GM12865 (cell line): ENCODE data around the gene SDSL.
A peak's percentile ranks its signal among the peaks of the same experiment; 100 is the strongest.

Experiments
- DNase-seq: peaks from one replicate; pipeline ENCODE4 v3.0.0; 2010; ENCODE audit warnings: low read depth
- H3K4me3 ChIP-seq: 2 replicates; pipeline ENCODE4 v1.5.1; 2011; ENCODE audit warnings: mild to moderate bottlenecking, low read depth, low read length, control low read depth
- TF ChIP-seq, protein P1 (sequence below): IDR thresholded peaks from 2 replicates; pipeline ENCODE4 v1.5.1; 2011; ENCODE audit warnings: low read length, control low read depth, low read depth, inconsistent platforms; ENCODE audit not compliant: insufficient read depth; ENCODE audit errors: missing control alignments

SDSL gene

DNA sequence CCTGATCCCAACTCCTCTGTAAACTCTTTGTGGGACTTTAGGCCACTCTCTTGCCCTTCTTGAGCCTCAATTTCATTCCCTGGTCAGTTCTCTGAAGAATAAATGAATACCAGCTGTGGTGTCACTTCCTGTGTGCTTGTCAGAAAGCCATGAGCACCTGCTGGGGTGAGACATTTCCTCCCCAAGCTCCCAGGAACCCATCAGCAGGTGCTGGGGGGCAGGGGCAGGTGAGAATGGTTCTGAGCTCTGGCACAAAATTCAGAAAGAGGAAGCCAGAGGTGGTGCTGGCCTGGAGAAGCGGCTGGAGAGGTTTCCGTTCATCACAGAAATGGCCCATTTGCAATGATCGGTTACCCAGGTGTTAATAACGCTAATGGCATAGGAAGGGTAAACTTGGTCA is 34.6 kb downstream of the SDSL start:
- no peak for DNase-seq
- H3K4me3 ChIP-seq: no peak overlapping the region
- TF ChIP-seq, protein P1, sequence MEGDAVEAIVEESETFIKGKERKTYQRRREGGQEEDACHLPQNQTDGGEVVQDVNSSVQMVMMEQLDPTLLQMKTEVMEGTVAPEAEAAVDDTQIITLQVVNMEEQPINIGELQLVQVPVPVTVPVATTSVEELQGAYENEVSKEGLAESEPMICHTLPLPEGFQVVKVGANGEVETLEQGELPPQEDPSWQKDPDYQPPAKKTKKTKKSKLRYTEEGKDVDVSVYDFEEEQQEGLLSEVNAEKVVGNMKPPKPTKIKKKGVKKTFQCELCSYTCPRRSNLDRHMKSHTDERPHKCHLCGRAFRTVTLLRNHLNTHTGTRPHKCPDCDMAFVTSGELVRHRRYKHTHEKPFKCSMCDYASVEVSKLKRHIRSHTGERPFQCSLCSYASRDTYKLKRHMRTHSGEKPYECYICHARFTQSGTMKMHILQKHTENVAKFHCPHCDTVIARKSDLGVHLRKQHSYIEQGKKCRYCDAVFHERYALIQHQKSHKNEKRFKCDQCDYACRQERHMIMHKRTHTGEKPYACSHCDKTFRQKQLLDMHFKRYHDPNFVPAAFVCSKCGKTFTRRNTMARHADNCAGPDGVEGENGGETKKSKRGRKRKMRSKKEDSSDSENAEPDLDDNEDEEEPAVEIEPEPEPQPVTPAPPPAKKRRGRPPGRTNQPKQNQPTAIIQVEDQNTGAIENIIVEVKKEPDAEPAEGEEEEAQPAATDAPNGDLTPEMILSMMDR: no peak

DNA sequence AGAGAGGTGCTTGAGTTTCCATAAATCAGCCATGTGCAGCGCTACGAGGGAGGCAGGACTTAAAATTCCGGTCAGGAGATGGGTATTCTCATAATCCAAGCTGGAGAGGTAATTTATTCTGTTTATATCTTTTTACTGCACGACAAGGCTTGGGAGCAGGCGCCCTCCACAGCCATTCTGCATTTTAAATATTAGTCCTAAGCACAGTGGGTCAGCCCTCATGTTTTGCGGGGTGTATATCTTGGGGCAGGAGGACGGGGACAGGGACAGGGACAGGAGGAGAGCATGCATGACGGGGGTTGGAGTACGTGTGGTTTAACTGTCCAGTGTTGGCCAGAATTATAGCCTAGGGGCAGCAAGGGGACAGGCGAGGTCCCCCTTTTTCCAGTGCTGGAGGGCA is 35.0 kb downstream of the SDSL start:
- H3K4me3 ChIP-seq: no peak overlapping the region
- TF ChIP-seq, protein P1: no peak
- no peak for DNase-seq

DNA sequence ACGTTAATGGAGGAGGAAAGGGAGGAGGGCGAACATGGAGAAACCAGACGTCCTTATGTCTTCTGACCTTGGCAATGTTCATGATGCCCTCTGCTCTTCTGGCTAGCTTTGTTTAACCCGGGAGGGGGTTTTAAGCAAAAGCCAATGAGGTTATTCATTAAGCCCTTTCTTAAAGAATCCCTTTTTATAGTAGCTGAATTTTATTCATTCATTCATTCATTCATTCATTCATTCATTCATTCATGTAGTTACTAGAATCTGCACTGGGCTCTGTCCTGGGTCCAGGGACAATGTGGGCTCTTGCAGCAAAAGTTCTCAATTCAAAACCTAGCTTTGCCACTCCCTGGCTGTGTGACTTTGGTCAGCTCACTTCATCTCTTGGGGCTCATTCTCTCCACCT is 35.5 kb downstream of the SDSL start:
- DNase-seq: no peak
- TF ChIP-seq, protein P1: no peak
- no peak overlapping the region for H3K4me3 ChIP-seq

DNA sequence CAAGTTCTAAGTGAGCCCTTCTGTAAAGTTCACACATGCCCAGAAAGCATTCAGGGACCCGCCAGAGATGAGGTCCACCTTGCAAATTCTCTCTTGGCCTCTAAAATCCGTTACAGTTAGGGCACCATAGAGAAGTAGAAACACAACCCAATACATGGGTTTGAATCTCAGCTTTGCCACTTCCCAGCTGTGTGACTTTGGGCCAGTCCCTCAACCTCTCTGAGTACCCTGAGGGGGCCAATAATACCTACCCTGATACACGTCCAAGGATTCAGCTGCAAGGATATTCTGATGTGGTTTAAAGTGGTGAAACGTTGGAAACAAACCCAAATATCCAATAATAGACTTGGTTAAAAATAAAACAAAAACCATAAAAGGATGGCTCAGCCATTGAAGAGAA is 37.8 kb downstream of the SDSL start:
- TF ChIP-seq, protein P1: no peak
- no peak for DNase-seq
- H3K4me3 ChIP-seq: no peak overlapping the region

DNA sequence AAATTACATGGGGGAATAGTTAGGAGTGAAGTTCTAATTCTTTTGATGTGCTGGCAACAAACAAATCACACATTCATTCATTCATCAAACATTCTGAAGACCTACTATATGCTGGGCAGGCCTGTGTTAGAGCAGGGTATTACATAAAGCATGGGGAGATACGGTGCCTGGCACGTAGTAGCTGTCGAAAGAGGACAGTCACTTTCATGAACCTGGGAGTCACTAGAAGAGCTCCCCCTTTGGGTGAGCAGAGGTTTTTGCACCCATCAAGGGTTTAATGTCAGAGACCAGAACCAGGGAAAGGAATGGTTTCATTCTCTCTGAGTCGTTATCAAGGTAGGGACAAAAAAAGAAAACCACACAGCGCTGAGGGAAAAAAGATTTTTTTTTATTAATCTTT is 39.5 kb downstream of the SDSL start:
- peak; percentile 35 for DNase-seq
- no peak overlapping the region for H3K4me3 ChIP-seq
- TF ChIP-seq, protein P1: peak; percentile 58

DNA sequence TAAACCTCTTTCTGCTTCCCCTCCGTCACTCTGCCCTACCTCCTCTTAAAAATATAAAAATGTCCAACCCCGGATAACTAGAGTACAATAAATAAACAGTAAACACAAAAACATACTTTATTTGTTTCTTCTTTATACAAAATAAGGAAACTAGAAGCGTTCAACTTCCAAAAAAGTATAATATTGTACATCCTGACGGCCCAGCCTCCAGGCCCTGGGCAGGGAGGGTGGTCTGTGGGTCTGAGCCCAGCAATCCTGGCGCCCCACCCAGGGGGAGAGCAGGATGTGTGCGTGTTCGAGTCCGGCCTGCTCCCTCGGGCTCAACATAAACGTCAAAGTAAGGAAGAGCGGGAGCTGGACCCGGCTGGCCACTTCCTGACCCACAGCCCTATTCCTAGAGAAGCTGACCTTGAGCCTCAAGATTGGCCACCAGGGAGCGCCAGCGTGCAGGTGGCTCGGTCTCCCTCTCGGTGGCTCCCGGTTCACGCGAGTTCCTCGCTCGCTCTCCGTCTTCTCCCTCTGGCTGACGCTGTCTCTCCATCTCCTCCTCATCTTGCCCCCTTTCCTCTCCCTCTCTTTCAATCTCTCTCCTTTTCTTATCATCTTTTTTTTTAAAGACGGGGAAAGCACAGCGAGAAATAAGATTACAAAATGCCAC is 40.1 kb downstream of the SDSL start:
- peak; percentile 62 for DNase-seq
- TF ChIP-seq, protein P1: peak; percentile 87
- H3K4me3 ChIP-seq: no peak overlapping the region
